ENCODE measurements around the gene PDE4B. TPM values are rescaled to one million over a fixed set of nuclear protein-coding genes. Genes with fewer than 3 reads are reported as not detected.

PDE4B gene
- total and polyA plus RNA-seq, 7 donors: 1.6 to 17.2 (median 10.7) TPM

DNA sequence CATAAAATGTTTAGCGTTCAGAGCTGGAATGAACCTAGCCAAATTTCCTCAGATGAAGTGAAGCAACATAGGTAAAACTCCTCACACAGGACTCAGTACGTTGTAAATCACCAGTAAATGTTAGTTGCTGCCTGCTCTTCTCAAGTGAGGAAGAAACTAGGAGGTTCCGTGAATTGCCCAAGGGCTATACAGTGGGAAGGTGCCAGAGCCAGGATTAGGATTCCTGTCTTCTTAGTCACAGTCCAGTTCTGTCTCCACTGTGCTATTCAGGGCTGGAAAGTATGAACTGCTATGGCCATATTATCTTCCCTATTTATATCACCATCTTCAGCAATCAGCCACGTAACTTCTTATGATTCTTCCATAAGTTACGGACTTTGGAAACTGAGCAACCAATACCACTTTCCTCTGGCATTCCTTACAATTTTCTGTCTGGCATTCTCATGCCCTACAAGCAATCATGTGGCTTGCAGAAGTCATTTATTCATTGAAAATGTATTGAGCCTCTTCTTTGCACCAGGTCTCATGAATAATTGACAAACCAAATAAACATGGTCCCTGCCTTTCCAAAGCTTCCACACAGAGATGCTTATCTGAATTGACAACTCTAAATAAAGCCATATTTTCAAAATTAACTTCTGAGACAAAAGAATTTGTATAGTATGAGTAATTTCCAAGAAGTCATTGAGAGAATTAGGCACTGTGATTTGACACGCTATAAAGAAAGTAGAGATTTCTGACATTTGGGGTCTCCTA, 469.7 kb downstream of the PDE4B start:
- Histone ChIP-seq H3K9me3 (no peaks in the 10 kb centered on the region), H3K4me1 (peaks cover 0 to 35% (median 10%) of the 10 kb centered on the region in 4 donors), H3K4me3 (no peak overlapping the region), H3K36me3 (no peaks in the 10 kb centered on the region), H3K27ac (peak overlapping the region in 2 of 4 donors; percentile 33 to 51), H3K27me3 (no peaks in the 10 kb centered on the region)
- WGBS, 2 donors: 51 to 82% methylated on average over 6 of the region's 6 CpGs
- TF ChIP-seq POLR2A (IDR thresholded peaks at IDR 0.05) (no peak), POLR2AphosphoS5 (IDR thresholded peaks at IDR 0.05) (peak in 3 of 4 donors; percentile 8 to 38 (median 9))
- intact Hi-C loops (cut with DNase I): no loop called here
- no peak for DNase-seq

DNA sequence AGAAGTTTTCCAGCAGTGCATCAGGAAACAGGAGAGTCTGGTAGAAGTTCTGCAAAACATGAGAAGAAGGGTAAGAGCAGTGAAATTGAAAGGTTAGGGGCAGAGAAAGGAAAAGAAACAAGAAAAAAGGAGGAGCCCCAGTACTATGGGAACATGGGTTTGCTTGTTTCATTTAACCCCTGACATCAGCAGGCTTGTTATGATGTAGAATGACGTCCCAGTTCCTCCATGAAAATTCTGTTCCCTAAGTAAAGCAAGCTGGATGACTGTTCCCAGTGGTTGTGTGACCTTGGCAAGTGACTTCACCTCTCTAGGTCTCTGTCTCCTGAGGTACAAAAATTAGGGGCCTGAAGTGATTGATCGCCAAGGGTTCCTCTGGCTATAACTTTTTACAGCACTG, 472.6 kb downstream of the PDE4B start:
- Histone ChIP-seq H3K27me3 (no peaks in the 10 kb centered on the region), H3K27ac (no peak overlapping the region), H3K9me3 (no peaks in the 10 kb centered on the region), H3K36me3 (no peaks in the 10 kb centered on the region), H3K4me1 (peaks cover 0 to 40% (median 15%) of the 10 kb centered on the region in 4 donors), H3K4me3 (no peak overlapping the region)
- no peak for DNase-seq
- TF ChIP-seq, protein P1, sequence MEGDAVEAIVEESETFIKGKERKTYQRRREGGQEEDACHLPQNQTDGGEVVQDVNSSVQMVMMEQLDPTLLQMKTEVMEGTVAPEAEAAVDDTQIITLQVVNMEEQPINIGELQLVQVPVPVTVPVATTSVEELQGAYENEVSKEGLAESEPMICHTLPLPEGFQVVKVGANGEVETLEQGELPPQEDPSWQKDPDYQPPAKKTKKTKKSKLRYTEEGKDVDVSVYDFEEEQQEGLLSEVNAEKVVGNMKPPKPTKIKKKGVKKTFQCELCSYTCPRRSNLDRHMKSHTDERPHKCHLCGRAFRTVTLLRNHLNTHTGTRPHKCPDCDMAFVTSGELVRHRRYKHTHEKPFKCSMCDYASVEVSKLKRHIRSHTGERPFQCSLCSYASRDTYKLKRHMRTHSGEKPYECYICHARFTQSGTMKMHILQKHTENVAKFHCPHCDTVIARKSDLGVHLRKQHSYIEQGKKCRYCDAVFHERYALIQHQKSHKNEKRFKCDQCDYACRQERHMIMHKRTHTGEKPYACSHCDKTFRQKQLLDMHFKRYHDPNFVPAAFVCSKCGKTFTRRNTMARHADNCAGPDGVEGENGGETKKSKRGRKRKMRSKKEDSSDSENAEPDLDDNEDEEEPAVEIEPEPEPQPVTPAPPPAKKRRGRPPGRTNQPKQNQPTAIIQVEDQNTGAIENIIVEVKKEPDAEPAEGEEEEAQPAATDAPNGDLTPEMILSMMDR (IDR thresholded peaks at IDR 0.05): no peak
- intact Hi-C loops (cut with DNase I): no loop called here
- WGBS, 2 donors: 88 to 92% methylated on average over 2 of the region's 2 CpGs

DNA sequence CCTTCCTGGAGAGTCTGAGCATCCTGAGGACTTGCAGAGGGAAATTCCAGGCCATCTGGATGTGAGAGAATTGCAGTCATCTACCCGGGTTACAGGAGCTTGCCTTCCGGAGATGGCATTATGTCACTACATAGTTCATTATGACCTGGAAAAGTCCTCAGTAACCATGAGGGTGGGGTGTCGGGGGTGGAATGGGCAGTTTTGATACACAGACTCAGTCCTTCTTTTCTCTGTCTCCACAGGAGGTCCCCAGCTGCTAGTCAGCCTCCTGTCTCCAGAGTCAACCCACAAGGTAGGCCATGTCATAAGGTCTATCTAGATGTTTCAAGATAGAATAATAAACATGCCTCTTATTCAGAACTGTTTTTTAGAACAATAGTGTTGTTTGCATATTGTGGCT, 473.1 kb downstream of the PDE4B start:
- intact Hi-C loops (cut with DNase I): no loop called here

DNA sequence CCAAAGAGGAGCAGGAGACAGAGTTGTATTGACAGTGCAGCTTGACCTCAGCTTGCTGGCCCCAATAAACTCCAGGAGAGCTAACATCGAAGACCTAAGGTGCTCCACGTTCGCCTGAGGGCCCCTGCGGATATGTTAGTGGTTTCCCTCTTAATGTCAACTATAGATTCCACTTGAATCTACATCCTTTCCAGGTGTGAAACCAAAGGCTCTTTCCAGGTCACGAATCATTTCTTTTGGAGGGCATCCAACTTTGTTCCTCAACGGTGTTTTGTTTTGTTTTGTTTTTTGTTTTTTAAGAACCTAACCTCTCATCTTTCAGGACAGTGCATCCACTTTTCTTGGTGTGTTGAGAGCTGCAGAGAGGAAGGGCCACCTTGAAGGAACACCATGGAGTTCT, 473.7 kb downstream of the PDE4B start:
- WGBS, 2 donors: 61 to 73% methylated on average over 6 of the region's 6 CpGs
- Histone ChIP-seq H3K27me3 (no peaks in the 10 kb centered on the region), H3K4me3 (no peak overlapping the region), H3K9me3 (no peaks in the 10 kb centered on the region), H3K36me3 (no peaks in the 10 kb centered on the region), H3K27ac (peak overlapping the region in 2 of 4 donors; percentile 28 to 33), H3K4me1 (peaks cover 0 to 49% (median 24%) of the 10 kb centered on the region in 4 donors)
- no peak for DNase-seq
- no peak for TF ChIP-seq EP300 (IDR thresholded peaks at IDR 0.05)
- TF ChIP-seq, protein P1 (IDR thresholded peaks at IDR 0.05): no peak
- TF ChIP-seq POLR2A (IDR thresholded peaks at IDR 0.05): no peak
- TF ChIP-seq POLR2AphosphoS5 (IDR thresholded peaks at IDR 0.05): no peak
- intact Hi-C loops (cut with DNase I): no loop called here

More for the DNA sequence above, 473.1 kb downstream of the PDE4B start:
- TF ChIP-seq POLR2A (IDR thresholded peaks at IDR 0.05): no peak
- no peak for TF ChIP-seq EP300 (IDR thresholded peaks at IDR 0.05)
- TF ChIP-seq, protein P1 (IDR thresholded peaks at IDR 0.05): no peak
- TF ChIP-seq POLR2AphosphoS5 (IDR thresholded peaks at IDR 0.05): no peak
- Histone ChIP-seq H3K9me3 (no peaks in the 10 kb centered on the region), H3K27me3 (no peaks in the 10 kb centered on the region), H3K27ac (no peak overlapping the region), H3K4me3 (no peak overlapping the region), H3K36me3 (no peaks in the 10 kb centered on the region), H3K4me1 (peaks cover 0 to 46% (median 21%) of the 10 kb centered on the region in 4 donors)
- DNase-seq: no peak
- 77 to 79% methylated on average over 3 of the region's 3 CpGs for WGBS, 2 donors

DNA sequence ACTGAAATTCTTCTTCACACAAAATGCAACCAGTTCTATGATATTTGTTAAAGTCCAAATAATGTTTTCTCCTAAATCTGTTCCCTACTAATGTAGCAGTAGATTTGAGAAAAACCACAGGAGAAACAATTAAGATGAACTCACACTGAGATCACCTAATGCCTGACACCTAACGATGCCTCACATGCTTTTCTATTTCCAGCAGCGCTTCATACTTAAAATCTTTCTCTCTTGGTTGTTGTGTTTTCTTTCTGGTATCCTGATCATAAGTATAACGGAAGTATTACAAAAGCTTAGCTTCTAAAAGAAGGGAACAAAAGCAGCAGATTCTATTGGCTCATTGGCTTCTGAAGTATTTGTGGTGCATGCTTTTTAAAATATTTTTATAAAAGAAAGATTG, 474.1 kb downstream of the PDE4B start:
- no peaks in the 10 kb centered on the region for H3K27me3 ChIP-seq
- H3K36me3 ChIP-seq: no peaks in the 10 kb centered on the region
- peak overlapping the region in 2 of 4 donors; percentile 28 to 33 for H3K27ac ChIP-seq
- intact Hi-C loops (cut with DNase I): no loop called here
- WGBS, 2 donors: 89 to 94% methylated on average over 3 of the region's 3 CpGs
- H3K9me3 ChIP-seq: no peaks in the 10 kb centered on the region
- peaks cover 0 to 52% (median 28%) of the 10 kb centered on the region in 4 donors for H3K4me1 ChIP-seq
- no peak overlapping the region for H3K4me3 ChIP-seq
- DNase-seq: no peak
- no peak for TF ChIP-seq POLR2AphosphoS5 (IDR thresholded peaks at IDR 0.05)
- TF ChIP-seq, protein P1 (IDR thresholded peaks at IDR 0.05): no peak

Measured in sigmoid colon (tissue), 7 donors.